Measurements from ENCODE around the gene SHANK1. TPM values are rescaled to one million over a fixed set of nuclear protein-coding genes. Genes with fewer than 3 reads are reported as not detected.
"Not testable (repeated sequence)": the region's sequence is repeated elsewhere in the genome, so short reads cannot be mapped to it uniquely, and the experiment has no call there.

SHANK1 gene
- total and polyA plus RNA-seq, 4 donors, result 0.06 to 0.28 (median 0.17) TPM; not detected in 1

DNA sequence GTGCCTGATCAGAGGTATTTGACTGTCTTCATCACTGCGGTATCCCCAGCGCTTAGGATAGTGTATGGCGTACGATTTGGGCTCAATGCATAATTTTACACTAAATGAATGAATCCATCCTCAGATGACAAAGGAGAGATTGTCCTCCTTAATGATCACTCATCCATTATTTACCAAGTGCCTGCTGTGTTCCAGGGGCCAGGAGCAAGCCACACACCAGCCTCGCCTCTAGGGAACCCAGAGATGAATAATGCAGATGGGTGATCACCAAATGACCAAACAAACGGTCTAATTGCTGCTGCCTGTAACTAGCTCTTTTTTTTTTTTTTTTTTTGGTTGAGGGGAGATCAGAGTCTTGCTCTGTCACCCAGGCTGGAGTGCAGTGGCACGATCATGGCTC, 44.8 kb upstream of the SHANK1 start:
- WGBS, result 72% methylated on average over 7 of the region's 7 CpGs

DNA sequence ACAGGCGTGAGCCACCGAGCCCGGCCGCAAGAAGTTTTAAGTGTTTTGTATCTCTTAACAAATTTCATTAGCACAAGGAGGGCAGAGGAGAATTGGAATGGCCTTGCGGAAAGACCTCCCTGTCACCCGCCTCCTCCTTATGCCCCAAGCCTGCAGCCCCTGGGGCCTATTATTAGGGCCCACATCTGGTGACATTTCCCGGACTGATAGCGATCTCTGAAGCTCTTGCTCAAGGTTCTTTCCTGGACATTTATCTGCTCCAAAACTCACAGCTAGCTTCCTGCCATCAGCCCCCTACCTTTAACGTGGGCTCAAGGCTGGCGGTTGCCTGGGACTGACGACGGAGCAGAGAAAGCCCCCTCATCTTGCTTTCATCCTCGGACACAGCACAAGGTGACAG, 43.9 kb upstream of the SHANK1 start:
- not testable (repeated sequence) for H3K27ac ChIP-seq (ENCODE audit: low read depth in 1 of 2, low read length in 2 of 2); H3K27me3 ChIP-seq (ENCODE audit: control insufficient read depth in 4 of 4, insufficient read depth in 4 of 4, low read length in 3 of 4); DNase-seq (ENCODE audit: low spot score); H3K4me1 ChIP-seq (ENCODE audit: control insufficient read depth in 4 of 4, insufficient read depth in 4 of 4, low read length in 3 of 4); H3K9ac ChIP-seq (ENCODE audit: low read depth in 1 of 2, low read length in 2 of 2); H3K4me3 ChIP-seq (ENCODE audit: low read depth in 1 of 3, low read length in 3 of 3); H3K36me3 ChIP-seq (ENCODE audit: control insufficient read depth in 4 of 4, insufficient read depth in 3 of 4, low read depth in 1 of 4, low read length in 3 of 4); H3K9me3 ChIP-seq (ENCODE audit: control insufficient read depth in 4 of 4, low read length in 3 of 4)
- WGBS, result 72% methylated on average over 13 of the region's 13 CpGs

More for the DNA sequence above, 44.8 kb upstream of the SHANK1 start:
- H3K36me3 ChIP-seq (ENCODE audit: control insufficient read depth in 4 of 4, insufficient read depth in 3 of 4, low read depth in 1 of 4, low read length in 3 of 4), result no peaks in the 10 kb centered on the region
- H3K9me3 ChIP-seq (ENCODE audit: control insufficient read depth in 4 of 4, low read length in 3 of 4), result no peaks in the 10 kb centered on the region
- DNase-seq (ENCODE audit: low spot score), result no peak
- TF ChIP-seq FOXA2 (IDR thresholded peaks at IDR 0.05) (no peak), GABPA (IDR thresholded peaks at IDR 0.05 in 1 of 2, conservative IDR thresholded peaks at IDR 0.05 in 1 of 2) (no peak), JUND (IDR thresholded peaks at IDR 0.05) (no peak)
- TF ChIP-seq, protein P1, sequence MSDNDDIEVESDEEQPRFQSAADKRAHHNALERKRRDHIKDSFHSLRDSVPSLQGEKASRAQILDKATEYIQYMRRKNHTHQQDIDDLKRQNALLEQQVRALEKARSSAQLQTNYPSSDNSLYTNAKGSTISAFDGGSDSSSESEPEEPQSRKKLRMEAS (IDR thresholded peaks at IDR 0.05), result no peak
- H3K27me3 ChIP-seq (ENCODE audit: control insufficient read depth in 4 of 4, insufficient read depth in 4 of 4, low read length in 3 of 4), result no peaks in the 10 kb centered on the region
- H3K4me3 ChIP-seq (ENCODE audit: low read depth in 1 of 3, low read length in 3 of 3), result no peak overlapping the region
- no peak overlapping the region for H3K27ac ChIP-seq (ENCODE audit: low read depth in 1 of 2, low read length in 2 of 2)
- no peak overlapping the region for H3K9ac ChIP-seq (ENCODE audit: low read depth in 1 of 2, low read length in 2 of 2)
- no peaks in the 10 kb centered on the region for H3K4me1 ChIP-seq (ENCODE audit: control insufficient read depth in 4 of 4, insufficient read depth in 4 of 4, low read length in 3 of 4)

DNA sequence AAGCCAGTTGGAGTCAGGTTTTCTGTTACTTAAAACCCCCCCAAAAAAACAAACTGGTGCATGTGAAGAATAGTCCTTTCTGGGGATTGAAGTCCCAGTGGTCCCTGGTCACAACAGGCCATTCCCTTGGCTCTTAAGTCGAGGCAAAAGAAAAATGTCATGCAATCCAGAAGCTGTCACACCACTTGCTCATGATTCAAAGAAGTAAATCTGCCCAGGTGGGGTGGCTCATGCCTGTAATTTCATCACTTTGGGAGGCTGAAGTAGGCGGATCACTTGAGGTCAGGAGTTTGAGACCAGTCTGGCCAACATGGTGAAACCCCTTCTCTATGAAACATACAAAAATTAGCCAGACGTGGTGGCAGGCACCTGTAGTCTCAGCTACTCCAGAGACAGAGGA, 41.9 kb upstream of the SHANK1 start:
- not testable (repeated sequence) for H3K36me3 ChIP-seq (ENCODE audit: control insufficient read depth in 4 of 4, insufficient read depth in 3 of 4, low read depth in 1 of 4, low read length in 3 of 4)

DNA sequence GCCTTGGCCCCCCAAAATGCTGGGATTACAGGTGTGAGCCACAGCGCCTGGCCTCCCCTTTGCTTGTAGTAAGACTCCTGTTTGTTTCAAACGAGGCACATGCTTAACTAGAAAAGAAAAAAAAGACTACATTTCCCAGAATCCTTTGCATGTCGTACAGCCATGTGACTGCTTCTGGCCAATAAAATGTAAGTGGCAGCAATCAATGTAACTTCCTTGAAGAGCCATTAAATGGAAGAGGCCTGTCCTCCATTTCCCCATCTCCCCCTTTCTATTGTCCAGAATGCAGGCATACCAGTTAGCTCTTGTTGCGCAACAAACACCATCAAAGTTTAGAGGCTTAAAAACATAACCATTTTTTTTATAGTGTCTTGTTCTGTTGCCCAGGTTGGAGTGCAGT, 40.3 kb upstream of the SHANK1 start:
- no peak overlapping the region for H3K27ac ChIP-seq (ENCODE audit: low read depth in 1 of 2, low read length in 2 of 2)
- no peak for DNase-seq (ENCODE audit: low spot score)
- no peak overlapping the region for H3K9ac ChIP-seq (ENCODE audit: low read depth in 1 of 2, low read length in 2 of 2)
- no peak overlapping the region for H3K4me3 ChIP-seq (ENCODE audit: low read depth in 1 of 3, low read length in 3 of 3)
- H3K36me3 ChIP-seq (ENCODE audit: control insufficient read depth in 4 of 4, insufficient read depth in 3 of 4, low read depth in 1 of 4, low read length in 3 of 4), result no peaks in the 10 kb centered on the region
- H3K27me3 ChIP-seq (ENCODE audit: control insufficient read depth in 4 of 4, insufficient read depth in 4 of 4, low read length in 3 of 4), result no peaks in the 10 kb centered on the region
- 70% methylated on average over 4 of the region's 4 CpGs for WGBS
- H3K4me1 ChIP-seq (ENCODE audit: control insufficient read depth in 4 of 4, insufficient read depth in 4 of 4, low read length in 3 of 4), result no peaks in the 10 kb centered on the region
- TF ChIP-seq TAF1 (conservative IDR thresholded peaks at IDR 0.05), result no peak
- no peak for TF ChIP-seq HNF4G (IDR thresholded peaks at IDR 0.05)
- TF ChIP-seq, protein P2, sequence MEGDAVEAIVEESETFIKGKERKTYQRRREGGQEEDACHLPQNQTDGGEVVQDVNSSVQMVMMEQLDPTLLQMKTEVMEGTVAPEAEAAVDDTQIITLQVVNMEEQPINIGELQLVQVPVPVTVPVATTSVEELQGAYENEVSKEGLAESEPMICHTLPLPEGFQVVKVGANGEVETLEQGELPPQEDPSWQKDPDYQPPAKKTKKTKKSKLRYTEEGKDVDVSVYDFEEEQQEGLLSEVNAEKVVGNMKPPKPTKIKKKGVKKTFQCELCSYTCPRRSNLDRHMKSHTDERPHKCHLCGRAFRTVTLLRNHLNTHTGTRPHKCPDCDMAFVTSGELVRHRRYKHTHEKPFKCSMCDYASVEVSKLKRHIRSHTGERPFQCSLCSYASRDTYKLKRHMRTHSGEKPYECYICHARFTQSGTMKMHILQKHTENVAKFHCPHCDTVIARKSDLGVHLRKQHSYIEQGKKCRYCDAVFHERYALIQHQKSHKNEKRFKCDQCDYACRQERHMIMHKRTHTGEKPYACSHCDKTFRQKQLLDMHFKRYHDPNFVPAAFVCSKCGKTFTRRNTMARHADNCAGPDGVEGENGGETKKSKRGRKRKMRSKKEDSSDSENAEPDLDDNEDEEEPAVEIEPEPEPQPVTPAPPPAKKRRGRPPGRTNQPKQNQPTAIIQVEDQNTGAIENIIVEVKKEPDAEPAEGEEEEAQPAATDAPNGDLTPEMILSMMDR (IDR thresholded peaks at IDR 0.05; ENCODE audit: low read depth, low read length, missing input control), result no peak
- H3K9me3 ChIP-seq (ENCODE audit: control insufficient read depth in 4 of 4, low read length in 3 of 4), result no peaks in the 10 kb centered on the region

More for the DNA sequence above, 41.9 kb upstream of the SHANK1 start:
- H3K27me3 ChIP-seq (ENCODE audit: control insufficient read depth in 4 of 4, insufficient read depth in 4 of 4, low read length in 3 of 4); H3K4me1 ChIP-seq (ENCODE audit: control insufficient read depth in 4 of 4, insufficient read depth in 4 of 4, low read length in 3 of 4); H3K9me3 ChIP-seq (ENCODE audit: control insufficient read depth in 4 of 4, low read length in 3 of 4); H3K27ac ChIP-seq (ENCODE audit: low read depth in 1 of 2, low read length in 2 of 2); H3K9ac ChIP-seq (ENCODE audit: low read depth in 1 of 2, low read length in 2 of 2); H3K4me3 ChIP-seq (ENCODE audit: low read depth in 1 of 3, low read length in 3 of 3); DNase-seq (ENCODE audit: low spot score): not testable (repeated sequence)
- 54% methylated on average over 3 of the region's 3 CpGs for WGBS

DNA sequence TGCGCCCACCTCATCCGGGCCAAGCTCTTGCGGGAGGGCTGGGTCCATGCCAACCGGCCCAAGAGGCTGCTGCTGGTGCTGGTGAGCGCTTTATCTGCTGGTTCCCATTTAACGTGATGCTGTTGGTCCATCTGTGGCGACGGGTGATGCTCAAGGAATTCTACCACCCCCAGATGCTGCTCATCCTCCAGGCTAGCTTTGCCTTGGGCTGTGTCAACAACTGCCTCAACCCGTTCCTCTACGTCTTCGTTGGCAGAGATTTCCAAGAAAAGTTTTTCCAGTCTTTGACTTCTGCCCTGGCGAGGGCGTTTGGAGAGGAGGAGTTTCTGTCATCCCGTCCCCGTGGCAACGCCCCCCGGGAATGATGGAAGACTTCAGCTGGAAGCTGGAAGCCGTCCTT, 39.5 kb upstream of the SHANK1 start:
- H3K4me1 ChIP-seq (ENCODE audit: control insufficient read depth in 4 of 4, insufficient read depth in 4 of 4, low read length in 3 of 4); H3K9me3 ChIP-seq (ENCODE audit: control insufficient read depth in 4 of 4, low read length in 3 of 4); H3K27ac ChIP-seq (ENCODE audit: low read depth in 1 of 2, low read length in 2 of 2); H3K27me3 ChIP-seq (ENCODE audit: control insufficient read depth in 4 of 4, insufficient read depth in 4 of 4, low read length in 3 of 4); DNase-seq (ENCODE audit: low spot score); H3K36me3 ChIP-seq (ENCODE audit: control insufficient read depth in 4 of 4, insufficient read depth in 3 of 4, low read depth in 1 of 4, low read length in 3 of 4); H3K4me3 ChIP-seq (ENCODE audit: low read depth in 1 of 3, low read length in 3 of 3); H3K9ac ChIP-seq (ENCODE audit: low read depth in 1 of 2, low read length in 2 of 2): not testable (repeated sequence)
- WGBS, result 75% methylated on average over 17 of the region's 18 CpGs

DNA sequence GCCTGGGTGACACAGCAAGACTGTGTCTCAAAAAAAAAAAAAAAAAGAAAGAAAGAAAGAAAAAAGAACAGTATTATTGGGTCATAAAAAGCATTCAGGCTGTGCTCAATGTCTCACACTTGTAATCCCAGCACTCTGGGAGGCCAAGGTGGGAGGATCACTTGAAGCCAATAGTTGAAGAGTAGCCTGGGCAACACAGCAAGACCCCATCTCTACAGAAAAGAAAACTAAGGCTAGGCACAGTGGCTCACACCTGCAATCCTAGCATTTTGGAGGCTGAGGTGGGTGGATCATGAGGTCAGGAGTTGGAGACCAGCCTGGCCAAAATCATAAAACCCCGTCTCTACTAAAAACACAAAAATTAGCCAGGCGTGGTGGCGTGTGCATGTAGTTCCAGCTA, 38.0 kb upstream of the SHANK1 start:
- H3K36me3 ChIP-seq (ENCODE audit: control insufficient read depth in 4 of 4, insufficient read depth in 3 of 4, low read depth in 1 of 4, low read length in 3 of 4); H3K9ac ChIP-seq (ENCODE audit: low read depth in 1 of 2, low read length in 2 of 2); H3K4me1 ChIP-seq (ENCODE audit: control insufficient read depth in 4 of 4, insufficient read depth in 4 of 4, low read length in 3 of 4); H3K9me3 ChIP-seq (ENCODE audit: control insufficient read depth in 4 of 4, low read length in 3 of 4); H3K4me3 ChIP-seq (ENCODE audit: low read depth in 1 of 3, low read length in 3 of 3); H3K27me3 ChIP-seq (ENCODE audit: control insufficient read depth in 4 of 4, insufficient read depth in 4 of 4, low read length in 3 of 4); H3K27ac ChIP-seq (ENCODE audit: low read depth in 1 of 2, low read length in 2 of 2); DNase-seq (ENCODE audit: low spot score): not testable (repeated sequence)
- WGBS, result 92% methylated on average over 3 of the region's 3 CpGs

DNA sequence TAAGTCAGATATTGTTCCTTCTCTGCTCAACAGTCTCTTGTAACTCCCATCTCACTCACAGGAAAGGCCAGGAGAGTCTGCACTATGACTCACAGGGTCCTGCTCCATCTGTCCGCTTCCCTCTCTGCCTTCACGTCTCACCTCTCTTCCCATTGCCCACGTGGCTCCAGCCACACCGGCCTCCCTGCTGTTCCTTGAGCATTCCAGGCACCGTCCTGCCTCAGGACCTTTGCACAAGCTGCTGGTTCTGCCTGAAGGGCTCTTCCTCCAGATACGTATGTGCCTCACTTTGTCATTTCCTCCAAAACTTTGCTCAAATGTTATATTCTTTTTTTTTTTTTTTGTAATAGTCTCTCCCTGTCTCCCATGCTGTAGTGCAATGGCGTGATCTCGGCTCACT, 36.6 kb upstream of the SHANK1 start:
- DNase-seq (ENCODE audit: low spot score); H3K9me3 ChIP-seq (ENCODE audit: control insufficient read depth in 4 of 4, low read length in 3 of 4); H3K4me1 ChIP-seq (ENCODE audit: control insufficient read depth in 4 of 4, insufficient read depth in 4 of 4, low read length in 3 of 4); H3K27ac ChIP-seq (ENCODE audit: low read depth in 1 of 2, low read length in 2 of 2); H3K36me3 ChIP-seq (ENCODE audit: control insufficient read depth in 4 of 4, insufficient read depth in 3 of 4, low read depth in 1 of 4, low read length in 3 of 4); H3K4me3 ChIP-seq (ENCODE audit: low read depth in 1 of 3, low read length in 3 of 3); H3K9ac ChIP-seq (ENCODE audit: low read depth in 1 of 2, low read length in 2 of 2); H3K27me3 ChIP-seq (ENCODE audit: control insufficient read depth in 4 of 4, insufficient read depth in 4 of 4, low read length in 3 of 4): not testable (repeated sequence)
- WGBS, result 65% methylated on average over 8 of the region's 8 CpGs

Data from liver (tissue), 9 donors.